K562 (cell line): ENCODE measurements around the gene BICDL1. TPM values are rescaled to one million over a fixed set of nuclear protein-coding genes. Genes with fewer than 3 reads are reported as not detected.

Experiments used
- ARNT ChIP-seq, 2 experiments: fragments of 450-650 bp; IDR thresholded peaks; 2 replicates each; pipeline ENCODE4 v1.6.1; 2016; ENCODE audit warnings: mild to moderate bottlenecking in 1 of 2
- ATF2 ChIP-seq: sonication (generic); formaldehyde crosslinking; IDR thresholded peaks from 2 replicates; pipeline ENCODE4 v1.8.1; 2022; ENCODE audit warnings: missing genetic modification reagents
- ELF2 ChIP-seq: fragments of 250-450 bp; sonication (Bioruptor Pico); IDR thresholded peaks from 2 replicates; pipeline ENCODE4 v1.5.0; 2021; ENCODE audit warnings: mild to moderate bottlenecking
- ELF4 ChIP-seq: fragments of 450-650 bp; formaldehyde crosslinking; IDR thresholded peaks from 2 replicates; pipeline ENCODE4 v1.4.0; 2022; ENCODE audit warnings: missing genetic modification characterization
- ETV1 ChIP-seq: fragments of 450-650 bp; conservative IDR thresholded peaks from 2 replicates; pipeline ENCODE4 v1.6.1; 2016; ENCODE audit warnings: missing genetic modification characterization, control low read depth, low read depth, missing compliant biosample characterization
- EZH2 ChIP-seq: IDR thresholded peaks from 2 replicates; pipeline ENCODE4 v1.6.1; 2012; ENCODE audit warnings: low read depth, mild to moderate bottlenecking, inconsistent platforms, low read length, borderline replicate concordance
- MAFF ChIP-seq: IDR thresholded peaks from 2 replicates; pipeline ENCODE4 v1.6.1; 2012; ENCODE audit warnings: low read length, improper control_type of control experiment
- MCM5 ChIP-seq: fragments of 450-650 bp; IDR thresholded peaks from 2 replicates; pipeline ENCODE4 v1.6.1; 2016; ENCODE audit warnings: low read depth
- NR0B1 ChIP-seq: fragments of 450-650 bp; IDR thresholded peaks from one replicate; pipeline ENCODE4 v1.6.1; 2018; ENCODE audit warnings: mild to moderate bottlenecking, moderate library complexity; ENCODE audit not compliant: partially characterized antibody
- SFPQ ChIP-seq: fragments of 200-400 bp; formaldehyde crosslinking; IDR thresholded peaks from 2 replicates; pipeline ENCODE4 v1.6.1; 2017; ENCODE audit warnings: mild to moderate bottlenecking, low read depth, low read length, moderate library complexity
- SOX6 ChIP-seq: fragments of 450-650 bp; IDR thresholded peaks from 2 replicates; pipeline ENCODE4 v1.6.1; 2014; ENCODE audit warnings: mild to moderate bottlenecking
- SP1 ChIP-seq: sonication (generic); formaldehyde crosslinking; IDR thresholded peaks from 2 replicates; pipeline ENCODE4 v1.8.1; 2022; ENCODE audit warnings: mild to moderate bottlenecking, missing genetic modification reagents
- THRAP3 ChIP-seq: fragments of 450-650 bp; IDR thresholded peaks from 2 replicates; pipeline ENCODE4 v1.6.1; 2016; ENCODE audit warnings: mild to moderate bottlenecking, inconsistent platforms, borderline replicate concordance
- ZEB2 ChIP-seq: fragments of 450-650 bp; IDR thresholded peaks from 2 replicates; pipeline ENCODE4 v1.6.1; 2016
- ZNF24 ChIP-seq: fragments of 450-650 bp; IDR thresholded peaks from 2 replicates; pipeline ENCODE4 v1.6.1; 2016
- ZNF668 ChIP-seq: fragments of 250-450 bp; sonication (Bioruptor Pico); IDR thresholded peaks from 2 replicates; pipeline ENCODE4 v1.8.0; 2022; ENCODE audit warnings: mild to moderate bottlenecking, inconsistent platforms
- polyA plus RNA-seq, 8 experiments: library from polyadenylated mRNA; depleted of rRNA in 4 of 8; stranded (reverse) in 5 of 8; unstranded in 3 of 8; fragments of >200 nt; fragmentation: Nextera tagmentation in 2 of 8; fragmentation: Illumina TruSeq in 1 of 8; extraction: Ambion mirVana in 2 of 8; extraction: Trizol in 1 of 8; gene quantifications; 2 replicates each; pipeline versions ENCODE4 v1.2.1 to v1.2.3, GENCODE V29; 2011 to 2014; ENCODE audit warnings: inconsistent platforms in 1 of 8, missing spikeins in 1 of 8
- total RNA-seq, 7 experiments: library from RNA; depleted of rRNA in 6 of 7; stranded (reverse); fragments of >200 nt in 6 of 7; fragmentation: Illumina TruSeq in 2 of 7; extraction: Trizol in 2 of 7; gene quantifications; 2 replicates each; pipeline versions ENCODE4 v1.2.1 to v1.2.3, GENCODE V29; 2011 to 2021; ENCODE audit warnings: low replicate concordance in 1 of 7
- TF ChIP-seq, protein P1 (sequence below): fragments of 450-650 bp; IDR thresholded peaks from 2 replicates; pipeline ENCODE4 v1.6.1; 2016; ENCODE audit warnings: borderline replicate concordance
- TF ChIP-seq, protein P2 (sequence below): fragments of 450-650 bp; conservative IDR thresholded peaks from 2 replicates; pipeline ENCODE4 v1.6.1; 2016; ENCODE audit warnings: missing genetic modification characterization, low read depth, mild to moderate bottlenecking, missing compliant biosample characterization, moderate library complexity
- TF ChIP-seq, protein P3 (sequence below): fragments of 450-650 bp; IDR thresholded peaks from 2 replicates; pipeline ENCODE4 v1.7.0; 2016; ENCODE audit warnings: borderline replicate concordance

Gene BICDL1
- total and polyA plus RNA-seq, 9 of the 15 experiments (the other 6 are each of a cell fraction or from before 2014, with no cell fraction given) = 0.06 to 2.0 (median 0.58) TPM

GRCh38 chr12:120115692-120116440 is 126.8 kb downstream of the BICDL1 start (continued):
- TF ChIP-seq, protein P1, sequence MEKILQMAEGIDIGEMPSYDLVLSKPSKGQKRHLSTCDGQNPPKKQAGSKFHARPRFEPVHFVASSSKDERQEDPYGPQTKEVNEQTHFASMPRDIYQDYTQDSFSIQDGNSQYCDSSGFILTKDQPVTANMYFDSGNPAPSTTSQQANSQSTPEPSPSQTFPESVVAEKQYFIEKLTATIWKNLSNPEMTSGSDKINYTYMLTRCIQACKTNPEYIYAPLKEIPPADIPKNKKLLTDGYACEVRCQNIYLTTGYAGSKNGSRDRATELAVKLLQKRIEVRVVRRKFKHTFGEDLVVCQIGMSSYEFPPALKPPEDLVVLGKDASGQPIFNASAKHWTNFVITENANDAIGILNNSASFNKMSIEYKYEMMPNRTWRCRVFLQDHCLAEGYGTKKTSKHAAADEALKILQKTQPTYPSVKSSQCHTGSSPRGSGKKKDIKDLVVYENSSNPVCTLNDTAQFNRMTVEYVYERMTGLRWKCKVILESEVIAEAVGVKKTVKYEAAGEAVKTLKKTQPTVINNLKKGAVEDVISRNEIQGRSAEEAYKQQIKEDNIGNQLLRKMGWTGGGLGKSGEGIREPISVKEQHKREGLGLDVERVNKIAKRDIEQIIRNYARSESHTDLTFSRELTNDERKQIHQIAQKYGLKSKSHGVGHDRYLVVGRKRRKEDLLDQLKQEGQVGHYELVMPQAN = no peak
- 0 out of 2 replicates have a peak, but pooled peaks have one; percentile 22 for TF ChIP-seq SP1 (CRISPR knock-in tag)
- TF ChIP-seq, protein P2, sequence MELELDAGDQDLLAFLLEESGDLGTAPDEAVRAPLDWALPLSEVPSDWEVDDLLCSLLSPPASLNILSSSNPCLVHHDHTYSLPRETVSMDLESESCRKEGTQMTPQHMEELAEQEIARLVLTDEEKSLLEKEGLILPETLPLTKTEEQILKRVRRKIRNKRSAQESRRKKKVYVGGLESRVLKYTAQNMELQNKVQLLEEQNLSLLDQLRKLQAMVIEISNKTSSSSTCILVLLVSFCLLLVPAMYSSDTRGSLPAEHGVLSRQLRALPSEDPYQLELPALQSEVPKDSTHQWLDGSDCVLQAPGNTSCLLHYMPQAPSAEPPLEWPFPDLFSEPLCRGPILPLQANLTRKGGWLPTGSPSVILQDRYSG (tag) = no peak
- TF ChIP-seq MCM5 = no peak
- TF ChIP-seq SFPQ = no peak
- no peak for TF ChIP-seq ZNF24
- TF ChIP-seq NR0B1 = no peak
- no peak for TF ChIP-seq ATF2 (CRISPR knock-in tag)
- no peak for TF ChIP-seq ELF2 (CRISPR knock-in tag)
- no peak for TF ChIP-seq ARNT (IDR thresholded peaks at IDR 0.05)
- no peak for TF ChIP-seq THRAP3
- TF ChIP-seq ETV1 (tag) = no peak
- TF ChIP-seq ZEB2 = no peak
- TF ChIP-seq ELF4 (CRISPR knock-in tag) = no peak
- no peak for TF ChIP-seq EZH2
- TF ChIP-seq MAFF = no peak
- TF ChIP-seq ZNF668 (CRISPR knock-in tag) = no peak
- TF ChIP-seq, protein P3, sequence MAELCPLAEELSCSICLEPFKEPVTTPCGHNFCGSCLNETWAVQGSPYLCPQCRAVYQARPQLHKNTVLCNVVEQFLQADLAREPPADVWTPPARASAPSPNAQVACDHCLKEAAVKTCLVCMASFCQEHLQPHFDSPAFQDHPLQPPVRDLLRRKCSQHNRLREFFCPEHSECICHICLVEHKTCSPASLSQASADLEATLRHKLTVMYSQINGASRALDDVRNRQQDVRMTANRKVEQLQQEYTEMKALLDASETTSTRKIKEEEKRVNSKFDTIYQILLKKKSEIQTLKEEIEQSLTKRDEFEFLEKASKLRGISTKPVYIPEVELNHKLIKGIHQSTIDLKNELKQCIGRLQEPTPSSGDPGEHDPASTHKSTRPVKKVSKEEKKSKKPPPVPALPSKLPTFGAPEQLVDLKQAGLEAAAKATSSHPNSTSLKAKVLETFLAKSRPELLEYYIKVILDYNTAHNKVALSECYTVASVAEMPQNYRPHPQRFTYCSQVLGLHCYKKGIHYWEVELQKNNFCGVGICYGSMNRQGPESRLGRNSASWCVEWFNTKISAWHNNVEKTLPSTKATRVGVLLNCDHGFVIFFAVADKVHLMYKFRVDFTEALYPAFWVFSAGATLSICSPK = no peak
- no peak for TF ChIP-seq SOX6
